Activated naive CD4-positive, alpha-beta T cell treated with Interleukin-2 at 50 U/mL for 16 hours (primary cell): ENCODE measurements around the gene JAGN1.
A peak's percentile ranks its signal among the peaks of the same experiment; 100 is the strongest.
"Not testable (repeated sequence)": the region's sequence is repeated elsewhere in the genome, so short reads cannot be mapped to it uniquely, and the experiment has no call there.

Source experiments
- DNase-seq: peaks from one replicate; pipeline ENCODE4 v3.0.0-alpha.2; 2020

Gene JAGN1

GRCh38 chr3:9918261-9919038, 28.0 kb downstream of the JAGN1 start:
- DNase-seq = no peak

- no peak for DNase-seq
These were observed 37.7 kb downstream of the JAGN1 start for GRCh38 chr3:9928158-9928557.

GRCh38 chr3:9930804-9931418, 40.5 kb downstream of the JAGN1 start:
- no peak for DNase-seq

GRCh38 chr3:9932535-9932842, 42.1 kb downstream of the JAGN1 start:
- no peak for DNase-seq

GRCh38 chr3:9932843-9933560, 42.6 kb downstream of the JAGN1 start:
- peak; percentile 93 for DNase-seq

GRCh38 chr3:9933561-9934234, 43.3 kb downstream of the JAGN1 start, which contains the start of gene CRELD1:
TSS of gene CRELD1 (plus strand) at chr3:9933834. CDS start at chr3:9934439, 605 bp downstream.
- peak; percentile 98 for DNase-seq

- no peak for DNase-seq
These were observed 43.8 kb downstream of the JAGN1 start for GRCh38 chr3:9934235-9934621.

- no peak for DNase-seq
These were observed 44.6 kb downstream of the JAGN1 start for GRCh38 chr3:9934993-9935392.

- DNase-seq = no peak
These were observed 45.6 kb downstream of the JAGN1 start for GRCh38 chr3:9935966-9936510.

- DNase-seq = no peak
These were observed 47.3 kb downstream of the JAGN1 start for GRCh38 chr3:9937486-9938238.

GRCh38 chr3:9938966-9939365, 48.6 kb downstream of the JAGN1 start:
- DNase-seq = no peak

GRCh38 chr3:9939906-9940305, 49.5 kb downstream of the JAGN1 start:
- DNase-seq = not testable (repeated sequence)

GRCh38 chr3:9940746-9941145, 50.3 kb downstream of the JAGN1 start:
- no peak for DNase-seq

GRCh38 chr3:9942164-9942563, 51.8 kb downstream of the JAGN1 start:
- no peak for DNase-seq

- no peak for DNase-seq
These were observed 52.7 kb downstream of the JAGN1 start for GRCh38 chr3:9942934-9943690.
